Panc1 (cell line): ENCODE results near the gene ITSN2.

Experiments
- CTCF ChIP-seq: fragments of 450-650 bp; IDR thresholded peaks from 2 replicates; pipeline ENCODE4 v1.5.1; 2017; ENCODE audit warnings: mild to moderate bottlenecking
- POLR2AphosphoS5 ChIP-seq: IDR thresholded peaks from 2 replicates; pipeline ENCODE4 v1.6.1; 2012; ENCODE audit warnings: mild to moderate bottlenecking, low read depth, low read length, moderate library complexity
- SIN3A ChIP-seq: IDR thresholded peaks from 2 replicates; pipeline ENCODE4 v1.6.1; 2012; ENCODE audit warnings: low read depth, mild to moderate bottlenecking, low read length, moderate library complexity, borderline replicate concordance; ENCODE audit not compliant: insufficient read depth
- TCF7L2 ChIP-seq: IDR thresholded peaks from 2 replicates; pipeline ENCODE4 v1.6.1; 2011; ENCODE audit warnings: mild to moderate bottlenecking, low read depth, low read length, inconsistent platforms

GRCh38 chr2:24175631-24176187, 184.6 kb downstream of the ITSN2 start:
- TF ChIP-seq CTCF = no peak
- TF ChIP-seq POLR2AphosphoS5 = no peak
- no peak for TF ChIP-seq TCF7L2
- no peak for TF ChIP-seq SIN3A
